HepG2 (cell line): ENCODE results near the gene DNAJC30. TPM values are rescaled to one million over a fixed set of nuclear protein-coding genes. Genes with fewer than 3 reads are reported as not detected.

Source experiments
- ATAC-seq: fragments of 200-7000 bp; cut with Tn5 transposase; 3 replicates; pipeline ENCODE4 v1.9.1; 2020; ENCODE audit warnings: mild to moderate bottlenecking, moderate library complexity
- BruUV-seq: library from RNA; stranded (reverse); fragments of 400-500 nt; replicated peaks from 2 replicates; lab custom pipeline; 2021; lab: Mats Ljungman, UMichigan
- CTCF ChIA-PET: fragments of 300-600 bp; formaldehyde crosslinking; extraction: SDS; loops from one replicate; lab custom pipeline; 2021; ENCODE audit warnings: low total read pairs, inconsistent platforms, low intra/inter-chr PET ratio; lab: Yijun Ruan, JAX
- POLR2A ChIA-PET: fragments of 350-600 bp; sonication (Branson Sonifier 250); formaldehyde crosslinking; loops from one replicate; lab custom pipeline; 2020; ENCODE audit warnings: antibody characterized with exemption, inconsistent platforms; lab: Yijun Ruan, JAX
- DNase-seq: peaks from one replicate; pipeline ENCODE4 v3.0.0-alpha.2; 2015; ENCODE audit warnings: low spot score
- FAIRE-seq: peaks from 3 replicates; lab custom pipeline; 2011; peaks lifted over from hg19 to GRCh38; lab: Jason Lieb, UNC
- H2AFZ ChIP-seq: one replicate; pipeline ENCODE4 v1.6.1; 2011; ENCODE audit warnings: low read length, inconsistent platforms
- H3K27ac ChIP-seq: fragments of 300-600 bp; 3 replicates; pipeline ENCODE4 v1.8.0; 2011; ENCODE audit warnings: mixed run types, mild to moderate bottlenecking, mixed read lengths, low read length, inconsistent platforms; ENCODE audit not compliant: insufficient read depth; ENCODE audit errors: extremely low read length
- H3K27me3 ChIP-seq, 2 experiments: fragments of 200-600 bp in 1 of 2; 2 replicates in 1 of 2; 3 replicates in 1 of 2; pipeline versions ENCODE4 v1.6.0 to v1.8.0; 2011; ENCODE audit warnings: low read length in 2 of 2, mild to moderate bottlenecking in 2 of 2, moderate library complexity in 2 of 2, inconsistent platforms in 1 of 2; ENCODE audit not compliant: insufficient read depth in 2 of 2, control insufficient read depth in 1 of 2
- H3K36me3 ChIP-seq, 2 experiments: fragments of 200-600 bp in 1 of 2; replicated peaks in 1 of 2; 2 replicates in 1 of 2; 3 replicates in 1 of 2; pipeline versions ENCODE4 v1.5.1 to v1.8.0; 2011; ENCODE audit warnings: low read length in 2 of 2, inconsistent platforms in 1 of 2; ENCODE audit not compliant: insufficient read depth in 2 of 2, control insufficient read depth in 1 of 2
- H3K4me1 ChIP-seq: 2 replicates; pipeline ENCODE4 v1.5.1; 2012; ENCODE audit warnings: low read length, inconsistent platforms; ENCODE audit not compliant: insufficient read depth
- H3K4me2 ChIP-seq: 2 replicates; pipeline ENCODE4 v1.6.0; 2011; ENCODE audit warnings: low read depth, low read length, inconsistent platforms
- H3K4me3 ChIP-seq, 3 experiments: fragments of 200-600 bp in 1 of 3; sonication (generic), shearing (Covaris generic) in 1 of 3; replicated peaks in 1 of 3; 2 replicates each; pipeline ENCODE4 v1.5.1; 2011 to 2016; ENCODE audit warnings: low read length in 3 of 3, inconsistent platforms in 2 of 3, low read depth in 2 of 3, mild to moderate bottlenecking in 2 of 3, control low read depth in 1 of 3, mixed read lengths in 1 of 3; ENCODE audit not compliant: insufficient read depth in 1 of 3
- H3K79me2 ChIP-seq: one replicate; pipeline ENCODE4 v1.6.1; 2011; ENCODE audit warnings: low read length, inconsistent platforms; ENCODE audit not compliant: insufficient read depth
- H3K9ac ChIP-seq: 2 replicates; pipeline ENCODE4 v1.6.0; 2011; ENCODE audit warnings: mild to moderate bottlenecking, low read depth, low read length, inconsistent platforms; ENCODE audit not compliant: insufficient read depth
- H3K9me3 ChIP-seq: 2 replicates; pipeline ENCODE4 v1.5.1; 2012; ENCODE audit warnings: mild to moderate bottlenecking, low read length
- H4K20me1 ChIP-seq: 2 replicates; pipeline ENCODE4 v1.6.0; 2011; ENCODE audit warnings: inconsistent platforms, mild to moderate bottlenecking, low read length, moderate library complexity; ENCODE audit not compliant: insufficient read depth
- CEBPG ChIP-seq: IDR thresholded peaks from 2 replicates; pipeline ENCODE4 v1.6.1; 2016
- GATAD2A ChIP-seq: IDR thresholded peaks from 2 replicates; pipeline ENCODE4 v1.6.1; 2016
- KAT7 ChIP-seq: IDR thresholded peaks from 2 replicates; pipeline ENCODE4 v1.6.1; 2018; ENCODE audit warnings: borderline replicate concordance, missing compliant biosample characterization
- MAFK ChIP-seq, 2 experiments: IDR thresholded peaks in 1 of 2; conservative IDR thresholded peaks in 1 of 2; 2 replicates each; pipeline ENCODE4 v1.6.1; 2011; ENCODE audit warnings: improper control_type of control experiment in 2 of 2, low read length in 2 of 2
- PPARG ChIP-seq: conservative IDR thresholded peaks from 2 replicates; pipeline ENCODE4 v1.6.1; 2016; ENCODE audit warnings: missing biosample characterization, missing genetic modification reagents
- RAD51 ChIP-seq: fragments of 450-650 bp; IDR thresholded peaks from 2 replicates; pipeline ENCODE4 v1.6.1; 2016; ENCODE audit warnings: borderline replicate concordance
- REPIN1 ChIP-seq: sonication (generic); formaldehyde crosslinking; IDR thresholded peaks from 2 replicates; pipeline ENCODE4 v1.8.0; 2022; ENCODE audit warnings: missing genetic modification reagents, low read depth, mild to moderate bottlenecking, borderline replicate concordance
- SATB2 ChIP-seq: sonication (generic); formaldehyde crosslinking; IDR thresholded peaks from 2 replicates; pipeline ENCODE4 v1.5.0; 2020; ENCODE audit warnings: missing genetic modification reagents
- SETDB1 ChIP-seq: sonication (generic); formaldehyde crosslinking; IDR thresholded peaks from 2 replicates; pipeline ENCODE4 v1.5.1; 2020; ENCODE audit warnings: missing genetic modification reagents, mild to moderate bottlenecking, borderline replicate concordance
- SMAD1 ChIP-seq: sonication (generic); formaldehyde crosslinking; IDR thresholded peaks from 2 replicates; pipeline ENCODE4 v1.4.0; 2020; ENCODE audit warnings: missing genetic modification reagents, low read depth, mild to moderate bottlenecking, borderline replicate concordance
- SPEN ChIP-seq: sonication (generic); formaldehyde crosslinking; IDR thresholded peaks from 2 replicates; pipeline ENCODE4 v1.5.1; 2020; ENCODE audit warnings: low read depth, mild to moderate bottlenecking, missing genetic modification reagents
- TAF1 ChIP-seq: sonication (generic); formaldehyde crosslinking; IDR thresholded peaks from 2 replicates; pipeline ENCODE4 v1.4.0; 2020; ENCODE audit warnings: missing genetic modification reagents
- TCF12 ChIP-seq, 2 experiments: fragments of 450-650 bp in 1 of 2; sonication (generic) in 1 of 2; formaldehyde crosslinking in 1 of 2; IDR thresholded peaks; 2 replicates each; pipeline versions ENCODE4 v1.6.1 to v1.8.0; 2017 to 2022; ENCODE audit warnings: antibody characterized with exemption in 1 of 2, mild to moderate bottlenecking in 1 of 2, missing genetic modification reagents in 1 of 2, moderate library complexity in 1 of 2
- TRIM24 ChIP-seq: sonication (generic); formaldehyde crosslinking; IDR thresholded peaks from 2 replicates; pipeline ENCODE4 v1.8.0; 2022; ENCODE audit warnings: mild to moderate bottlenecking, missing genetic modification reagents
- ZBTB38 ChIP-seq: sonication (generic); formaldehyde crosslinking; IDR thresholded peaks from 2 replicates; pipeline ENCODE4 v1.5.1; 2020; ENCODE audit warnings: mild to moderate bottlenecking, missing genetic modification reagents
- ZNF232 ChIP-seq: sonication (generic); formaldehyde crosslinking; IDR thresholded peaks from 2 replicates; pipeline ENCODE4 v1.4.0; 2020; ENCODE audit warnings: missing genetic modification reagents, borderline replicate concordance
- WGBS: methylation state at CpG from one replicate; pipeline ENCODE4 v1.1.6; 2017; ENCODE audit warnings: low lambda C conversion rate; 5-methylcytosine and 5-hydroxymethylcytosine counted together
- in situ Hi-C: cut with HindIII; loops from 2 replicates; pipeline ENCODE4 v1.10.0; 2017; ENCODE audit warnings: low pct_unique_long_range_greater_than_20kb; ENCODE audit not compliant: extremely low pct_ligation_motif_present
- intact Hi-C: fragments of 100-400 bp; cut with micrococcal nuclease; formaldehyde crosslinking; loops from one replicate; pipeline ENCODE4 v1.10.0; 2022; ENCODE audit not compliant: unreplicated experiment
- polyA plus RNA-seq, 8 experiments: library from polyadenylated mRNA; depleted of rRNA in 3 of 8; stranded (reverse) in 7 of 8; unstranded in 1 of 8; fragments of >200 nt; fragmentation: Illumina TruSeq in 4 of 8; extraction: Trizol in 4 of 8; gene quantifications; 2 replicates each; pipeline versions ENCODE4 v1.2.1 to v1.2.3, GENCODE V29; 2011 to 2016; ENCODE audit warnings: low read depth in 4 of 8, missing spikeins in 1 of 8, mixed read lengths in 1 of 8; ENCODE audit not compliant: insufficient read depth in 1 of 8
- total RNA-seq, 5 experiments: library from RNA; depleted of rRNA; stranded (reverse); fragments of >200 nt; fragmentation: Illumina TruSeq; extraction: Trizol; gene quantifications; 2 replicates each; pipeline ENCODE4 v1.2.3, GENCODE V29; 2016; ENCODE audit warnings: low read depth in 1 of 5
- TF ChIP-seq, protein P1 (sequence below): sonication (generic); formaldehyde crosslinking; IDR thresholded peaks from 2 replicates; pipeline ENCODE4 v1.8.1; 2023; ENCODE audit warnings: mild to moderate bottlenecking, moderate library complexity, missing genetic modification reagents
- TF ChIP-seq, protein P2 (sequence below): sonication (generic); formaldehyde crosslinking; IDR thresholded peaks from 2 replicates; pipeline ENCODE4 v1.5.1; 2020; ENCODE audit warnings: mild to moderate bottlenecking, moderate library complexity, missing genetic modification reagents

The DNAJC30 gene
- total and polyA plus RNA-seq, 2 of the 13 experiments (the other 11 are each of a cell fraction or from before 2014, with no cell fraction given) = 3.3 to 3.8 TPM

DNA sequence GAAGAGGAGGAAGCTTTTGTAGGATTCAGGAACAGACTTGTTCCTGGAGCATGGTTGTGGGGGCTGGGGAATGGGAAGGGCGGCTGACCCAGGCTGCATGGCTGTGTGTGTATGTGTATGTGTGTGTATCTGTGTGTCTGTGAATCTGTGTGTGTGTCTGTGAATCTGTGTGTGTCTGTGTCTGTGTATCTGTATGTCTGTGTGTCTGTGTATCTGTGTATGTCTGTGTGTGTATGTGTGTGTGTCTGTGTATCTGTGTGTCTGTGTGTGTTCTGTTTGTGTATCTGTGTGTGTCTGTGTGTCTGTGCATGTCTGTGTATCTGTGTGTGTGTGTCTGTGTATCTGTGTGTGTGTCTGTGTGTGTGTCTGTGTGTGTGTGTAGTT, 42.8 kb upstream of the DNAJC30 start (continued):
- TF ChIP-seq, protein P1, sequence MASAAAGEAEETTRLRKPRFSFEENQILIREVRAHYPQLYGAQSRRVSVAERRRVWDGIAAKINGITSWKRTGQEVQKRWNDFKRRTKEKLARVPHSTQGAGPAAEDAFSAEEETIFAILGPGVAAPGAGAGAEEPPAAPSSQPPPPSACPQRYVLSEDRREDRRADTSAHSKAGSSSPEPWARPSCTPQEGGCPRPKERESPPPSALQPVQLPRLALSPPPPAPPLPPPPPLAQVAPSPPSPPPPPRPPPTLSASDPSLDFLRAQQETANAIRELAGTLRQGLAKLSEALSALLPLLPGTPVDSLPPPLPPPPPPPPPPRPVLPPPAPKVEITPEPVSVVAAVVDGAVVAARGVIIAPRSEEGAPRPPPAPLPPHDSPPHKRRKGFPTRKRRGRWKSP (CRISPR knock-in tag) = no peak
- peak; percentile 11; the same call in 1 of the 2 replicates for TF ChIP-seq RAD51
- no peak for TF ChIP-seq GATAD2A
- no peak for TF ChIP-seq CEBPG
- TF ChIP-seq, protein P2, sequence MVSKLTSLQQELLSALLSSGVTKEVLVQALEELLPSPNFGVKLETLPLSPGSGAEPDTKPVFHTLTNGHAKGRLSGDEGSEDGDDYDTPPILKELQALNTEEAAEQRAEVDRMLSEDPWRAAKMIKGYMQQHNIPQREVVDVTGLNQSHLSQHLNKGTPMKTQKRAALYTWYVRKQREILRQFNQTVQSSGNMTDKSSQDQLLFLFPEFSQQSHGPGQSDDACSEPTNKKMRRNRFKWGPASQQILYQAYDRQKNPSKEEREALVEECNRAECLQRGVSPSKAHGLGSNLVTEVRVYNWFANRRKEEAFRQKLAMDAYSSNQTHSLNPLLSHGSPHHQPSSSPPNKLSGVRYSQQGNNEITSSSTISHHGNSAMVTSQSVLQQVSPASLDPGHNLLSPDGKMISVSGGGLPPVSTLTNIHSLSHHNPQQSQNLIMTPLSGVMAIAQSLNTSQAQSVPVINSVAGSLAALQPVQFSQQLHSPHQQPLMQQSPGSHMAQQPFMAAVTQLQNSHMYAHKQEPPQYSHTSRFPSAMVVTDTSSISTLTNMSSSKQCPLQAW (CRISPR knock-in tag) = 0 out of 2 replicates have a peak, but pooled peaks have one; percentile 4
- TF ChIP-seq, all 625 proteins: peak for 11

DNA sequence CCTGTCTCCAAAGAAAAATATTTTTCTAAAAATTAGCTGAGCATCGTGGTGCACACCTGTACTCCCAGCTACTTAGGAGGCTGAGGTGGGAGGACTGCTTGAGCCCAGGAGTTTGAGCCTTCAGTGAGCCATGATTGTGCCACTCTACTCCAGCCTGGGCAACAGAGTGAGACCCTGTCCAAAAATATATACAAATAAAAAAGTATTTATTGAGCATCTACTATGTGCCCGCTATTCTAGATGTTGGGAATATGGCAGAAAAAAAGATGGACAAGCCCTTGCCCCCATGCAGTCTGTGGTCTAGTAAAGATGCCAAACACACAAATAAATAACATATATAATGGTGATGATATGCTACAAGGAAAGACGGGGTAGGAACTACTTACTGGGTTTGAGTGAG, 40.6 kb upstream of the DNAJC30 start:
- intact Hi-C loops (loop anchor here (2.0 kb wide), 1 partner anchor 95 kb away; no protein-coding TSS in a partner anchor), in situ Hi-C loops (no loop called here)
- 51% methylated on average over 3 of the region's 3 CpGs for WGBS

More for the DNA sequence above, 40.6 kb upstream of the DNAJC30 start:
- Histone ChIP-seq H3K27me3 (peaks cover 0 to 1% of the 10 kb centered on the region in 2 experiments; a peak in 2 of 5 replicates), H3K4me3 (no peak overlapping the region), H3K36me3 (no peaks in the 10 kb centered on the region), H3K9me3 (no peaks in the 10 kb centered on the region), H3K79me2 (no peaks in the 10 kb centered on the region), H3K9ac (no peak overlapping the region), H4K20me1 (no peaks in the 10 kb centered on the region), H3K27ac (no peak overlapping the region), H3K4me1 (peaks cover 19% of the 10 kb centered on the region), H2AFZ (no peak overlapping the region), H3K4me2 (no peak overlapping the region)
- TF ChIP-seq SMAD1 (CRISPR knock-in tag) (no peak), ZNF232 (CRISPR knock-in tag) (no peak), MAFK (conservative IDR thresholded peaks at IDR 0.05 in 1 of 2, IDR thresholded peaks at IDR 0.05 in 1 of 2; ENCODE audit: low read length in 2 of 2) (no peak), ZBTB38 (CRISPR knock-in tag) (no peak), KAT7 (CRISPR knock-in tag) (no peak), REPIN1 (CRISPR knock-in tag) (no peak), TCF12 (IDR thresholded peaks at IDR 0.05) (no peak), TCF12 (CRISPR knock-in tag; IDR thresholded peaks at IDR 0.05) (no peak), TRIM24 (CRISPR knock-in tag) (no peak), PPARG (no peak), TAF1 (CRISPR knock-in tag) (no peak), SATB2 (CRISPR knock-in tag) (no peak), SETDB1 (no peak), SPEN (CRISPR knock-in tag) (no peak)
- BruUV-seq = no TSS peak
- ATAC-seq = no peak
- CTCF ChIA-PET = no interaction called here
- no peak for DNase-seq
- FAIRE-seq = no peak
- POLR2A ChIA-PET = no interaction called here
